Chondrocyte (in vitro differentiated cells): Measurements from ENCODE around the gene C18orf63. TPM values are rescaled to one million over a fixed set of nuclear protein-coding genes. Genes with fewer than 3 reads are reported as not detected.

Experiments used
- DNase-seq: peaks from one replicate; pipeline ENCODE4 v3.0.0; 2021; ENCODE audit warnings: mixed read lengths, low spot score
- H3K27ac Mint-ChIP-seq: one replicate; pipeline ENCODE4 v1.8.0; 2021; ENCODE audit warnings: mild to moderate bottlenecking, moderate library complexity, mixed read lengths; ENCODE audit not compliant: unreplicated experiment
- H3K27me3 Mint-ChIP-seq: 2 replicates; pipeline ENCODE4 v1.8.0; 2021; ENCODE audit warnings: low read depth, mixed read lengths
- H3K36me3 Mint-ChIP-seq: 2 replicates; pipeline ENCODE4 v1.8.0; 2021; ENCODE audit warnings: low read depth, mixed read lengths
- H3K4me1 Mint-ChIP-seq: 2 replicates; pipeline ENCODE4 v1.8.0; 2021; ENCODE audit warnings: low read depth, mild to moderate bottlenecking, mixed read lengths
- H3K4me3 Mint-ChIP-seq: one replicate; pipeline ENCODE4 v1.8.0; 2021; ENCODE audit warnings: mild to moderate bottlenecking, moderate library complexity, mixed read lengths; ENCODE audit not compliant: unreplicated experiment
- H3K9me3 Mint-ChIP-seq: 2 replicates; pipeline ENCODE4 v1.8.0; 2021; ENCODE audit warnings: low read depth, mixed read lengths
- total RNA-seq: library from RNA; stranded (reverse); gene quantifications from 3 replicates; pipeline ENCODE4 v1.2.1, GENCODE V29; 2021
- TF ChIP-seq, protein P1 (sequence below): fragments of 200-600 bp; sonication (generic); IDR thresholded peaks from 2 replicates; pipeline ENCODE4 v1.5.0; 2021; ENCODE audit warnings: antibody characterized with exemption, mild to moderate bottlenecking, moderate library complexity

C18orf63 gene
- total RNA-seq, 1 donor from 2014 or later: not detected

DNA sequence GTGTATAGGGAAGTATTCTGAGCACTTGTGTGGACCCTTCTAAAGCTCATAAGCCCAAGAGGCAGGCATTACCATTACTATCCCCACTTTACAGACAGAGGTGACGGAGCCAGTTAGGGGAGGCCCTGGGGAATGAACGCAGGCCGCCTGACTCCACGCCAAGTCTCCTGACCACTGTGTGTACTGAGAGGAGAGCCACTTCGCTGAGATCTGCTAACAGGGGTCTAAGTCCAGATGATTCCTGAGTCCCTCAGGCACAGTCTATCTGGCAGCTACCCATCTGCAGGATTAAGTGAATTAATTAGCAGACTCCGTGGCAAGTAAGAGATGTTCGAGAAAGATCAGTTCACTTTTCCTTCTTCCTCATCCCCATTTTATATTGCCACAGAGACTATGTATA lies 37.6 kb upstream of the C18orf63 start:
- H3K9me3 Mint-ChIP-seq: no peaks in the 10 kb centered on the region
- no peaks in the 10 kb centered on the region for H3K36me3 Mint-ChIP-seq
- DNase-seq: no peak
- no peak overlapping the region for H3K4me3 Mint-ChIP-seq
- no peak overlapping the region for H3K27ac Mint-ChIP-seq
- no peaks in the 10 kb centered on the region for H3K4me1 Mint-ChIP-seq
- TF ChIP-seq, protein P1, sequence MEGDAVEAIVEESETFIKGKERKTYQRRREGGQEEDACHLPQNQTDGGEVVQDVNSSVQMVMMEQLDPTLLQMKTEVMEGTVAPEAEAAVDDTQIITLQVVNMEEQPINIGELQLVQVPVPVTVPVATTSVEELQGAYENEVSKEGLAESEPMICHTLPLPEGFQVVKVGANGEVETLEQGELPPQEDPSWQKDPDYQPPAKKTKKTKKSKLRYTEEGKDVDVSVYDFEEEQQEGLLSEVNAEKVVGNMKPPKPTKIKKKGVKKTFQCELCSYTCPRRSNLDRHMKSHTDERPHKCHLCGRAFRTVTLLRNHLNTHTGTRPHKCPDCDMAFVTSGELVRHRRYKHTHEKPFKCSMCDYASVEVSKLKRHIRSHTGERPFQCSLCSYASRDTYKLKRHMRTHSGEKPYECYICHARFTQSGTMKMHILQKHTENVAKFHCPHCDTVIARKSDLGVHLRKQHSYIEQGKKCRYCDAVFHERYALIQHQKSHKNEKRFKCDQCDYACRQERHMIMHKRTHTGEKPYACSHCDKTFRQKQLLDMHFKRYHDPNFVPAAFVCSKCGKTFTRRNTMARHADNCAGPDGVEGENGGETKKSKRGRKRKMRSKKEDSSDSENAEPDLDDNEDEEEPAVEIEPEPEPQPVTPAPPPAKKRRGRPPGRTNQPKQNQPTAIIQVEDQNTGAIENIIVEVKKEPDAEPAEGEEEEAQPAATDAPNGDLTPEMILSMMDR: no peak
- H3K27me3 Mint-ChIP-seq: no peaks in the 10 kb centered on the region

DNA sequence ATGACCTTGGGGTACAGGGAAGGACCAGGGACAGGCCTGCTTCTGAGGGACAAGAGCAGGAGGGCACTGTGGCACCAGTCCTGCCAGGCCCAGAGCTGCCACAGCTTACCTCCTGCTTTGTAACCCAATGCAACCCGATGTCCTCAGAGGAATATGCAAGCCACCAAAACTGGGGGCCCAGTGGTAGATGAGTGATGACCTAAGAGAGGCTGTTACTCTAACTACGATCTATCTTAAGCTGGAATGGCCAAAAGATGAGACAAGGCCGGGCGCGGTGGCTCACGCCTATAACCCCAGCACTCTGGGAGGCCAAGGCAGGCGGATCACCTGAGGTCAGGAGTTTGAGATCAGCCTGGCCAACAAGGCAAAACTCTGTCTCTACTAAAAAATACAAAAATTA lies 36.7 kb upstream of the C18orf63 start:
- TF ChIP-seq, protein P1: no peak
- no peaks in the 10 kb centered on the region for H3K9me3 Mint-ChIP-seq
- no peak for DNase-seq
- H3K27ac Mint-ChIP-seq: no peak overlapping the region
- H3K27me3 Mint-ChIP-seq: no peaks in the 10 kb centered on the region
- H3K4me3 Mint-ChIP-seq: no peak overlapping the region
- no peaks in the 10 kb centered on the region for H3K4me1 Mint-ChIP-seq
- H3K36me3 Mint-ChIP-seq: no peaks in the 10 kb centered on the region

DNA sequence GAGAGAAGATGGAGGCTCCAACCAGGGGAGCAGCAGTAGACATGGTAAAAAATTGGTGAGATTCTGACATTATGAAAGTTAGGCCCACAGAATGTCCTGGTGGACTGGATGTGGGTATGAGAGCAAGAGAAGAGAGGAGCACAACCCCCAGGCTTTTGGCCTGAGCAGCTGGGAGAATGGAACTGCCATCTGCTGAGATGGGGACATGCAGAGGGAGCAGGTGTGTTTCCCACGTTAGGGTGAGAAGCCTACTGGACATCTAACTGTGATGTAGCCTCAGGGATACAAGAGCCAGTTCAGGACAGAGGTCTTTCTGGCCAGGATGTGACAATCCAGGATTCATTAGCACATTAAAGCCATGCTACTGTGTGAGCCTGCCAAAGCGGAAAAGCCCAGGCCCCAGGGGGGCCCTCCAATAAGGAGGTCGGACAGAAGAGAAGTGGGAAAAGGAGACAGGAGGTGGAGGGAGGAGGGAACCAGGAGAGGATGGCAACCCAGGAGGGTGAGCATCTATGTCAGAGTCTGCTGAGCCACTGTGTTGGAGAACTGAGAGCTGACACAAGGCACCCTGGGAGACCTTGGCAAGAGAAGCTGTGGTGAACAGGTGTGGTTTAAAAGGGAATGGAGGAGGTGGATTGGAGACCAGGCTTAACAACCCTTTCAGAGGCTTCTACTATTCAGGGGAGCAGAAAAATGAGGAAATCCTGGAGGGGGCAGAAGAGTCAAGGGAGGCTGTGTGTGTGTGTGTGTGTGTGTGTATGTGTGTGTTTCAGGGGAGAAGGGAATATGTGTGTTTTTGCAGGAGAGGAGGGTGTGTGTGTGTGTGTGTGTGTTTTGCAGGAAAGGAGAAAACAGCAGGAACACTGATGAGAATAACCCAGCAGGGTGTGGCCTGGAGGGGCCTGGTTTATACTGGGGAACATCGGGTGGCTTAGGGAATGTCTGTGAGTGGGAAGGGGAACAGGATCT lies 34.3 kb upstream of the C18orf63 start:
- no peaks in the 10 kb centered on the region for H3K4me1 Mint-ChIP-seq
- no peak overlapping the region for H3K27ac Mint-ChIP-seq
- no peak for DNase-seq
- H3K4me3 Mint-ChIP-seq: no peak overlapping the region
- H3K27me3 Mint-ChIP-seq: no peaks in the 10 kb centered on the region
- H3K36me3 Mint-ChIP-seq: no peaks in the 10 kb centered on the region
- TF ChIP-seq, protein P1: no peak
- H3K9me3 Mint-ChIP-seq: no peaks in the 10 kb centered on the region

DNA sequence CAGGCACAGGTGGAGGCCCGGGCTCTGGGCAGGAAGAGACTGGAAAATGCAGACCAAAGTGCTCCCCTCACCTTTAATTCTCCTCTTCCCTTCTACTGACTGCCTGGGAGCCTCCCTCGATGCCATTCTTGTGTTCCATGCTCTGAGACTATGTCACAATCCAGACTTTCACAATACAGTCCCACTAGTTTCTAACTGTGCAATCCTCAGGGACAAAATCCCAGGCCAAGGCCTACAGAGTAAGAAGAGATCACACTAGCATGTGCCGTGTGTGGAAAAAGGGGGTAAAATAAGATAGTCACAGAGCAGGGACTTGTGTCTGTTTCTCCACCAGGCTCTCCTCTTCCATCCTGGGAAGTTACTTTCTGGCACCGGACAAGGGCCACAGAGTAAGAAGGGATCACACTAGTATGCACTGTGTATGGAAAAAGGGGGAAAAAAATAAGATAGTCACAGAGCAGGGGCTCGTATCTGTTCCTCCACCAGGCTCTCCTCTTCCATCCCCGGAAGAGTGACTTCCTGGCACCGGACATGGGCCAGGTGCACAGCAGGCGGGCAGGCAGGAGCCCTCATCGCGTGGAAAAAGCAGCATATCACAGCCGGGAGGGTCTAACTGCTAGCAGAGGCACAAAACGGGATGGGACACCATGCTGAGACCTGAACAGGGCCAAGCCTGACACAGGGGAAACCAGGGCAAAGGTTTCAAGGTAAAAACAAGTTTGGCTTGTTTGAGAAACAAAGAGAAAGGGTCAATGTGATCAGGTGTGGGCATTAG lies 33.5 kb upstream of the C18orf63 start:
- no peak overlapping the region for H3K4me3 Mint-ChIP-seq
- H3K9me3 Mint-ChIP-seq: no peaks in the 10 kb centered on the region
- H3K4me1 Mint-ChIP-seq: no peaks in the 10 kb centered on the region
- TF ChIP-seq, protein P1: no peak
- H3K36me3 Mint-ChIP-seq: no peaks in the 10 kb centered on the region
- H3K27ac Mint-ChIP-seq: no peak overlapping the region
- no peaks in the 10 kb centered on the region for H3K27me3 Mint-ChIP-seq
- DNase-seq: no peak
